Fibroblast of pulmonary artery (primary cell): ENCODE measurements around the gene ITPR1.
A peak's percentile ranks its signal among the peaks of the same experiment; 100 is the strongest.
"Not testable (repeated sequence)": the region's sequence is repeated elsewhere in the genome, so short reads cannot be mapped to it uniquely, and the experiment has no call there.

Source experiments
- DNase-seq: peaks from one replicate; pipeline ENCODE4 v3.0.0-alpha.2; 2010; ENCODE audit warnings: low read depth
- H3K4me3 ChIP-seq: replicated peaks from 2 replicates; pipeline ENCODE4 v1.5.1; 2011; ENCODE audit warnings: low read depth, mild to moderate bottlenecking, control low read depth, low read length, moderate library complexity
- CTCF ChIP-seq: IDR thresholded peaks from 2 replicates; pipeline ENCODE4 v1.5.1; 2011; ENCODE audit warnings: mild to moderate bottlenecking, control low read depth, low read length, inconsistent platforms; ENCODE audit errors: missing control alignments

Gene ITPR1

GRCh38 chr3:4584456-4585249 is 91.5 kb downstream of the ITPR1 start:
- peak; percentile 73 for DNase-seq
- peak; percentile 34 for TF ChIP-seq CTCF
- H3K4me3 ChIP-seq: peak overlapping the region; percentile 41

- no peak for TF ChIP-seq CTCF
Observed at GRCh38 chr3:4586381-4586780, 93.2 kb downstream of the ITPR1 start.

GRCh38 chr3:4587061-4587837 is 94.1 kb downstream of the ITPR1 start:
- peak; percentile 30 for DNase-seq
- no peak overlapping the region for H3K4me3 ChIP-seq
- no peak for TF ChIP-seq CTCF

More at GRCh38 chr3:4586381-4586780, 93.2 kb downstream of the ITPR1 start:
- DNase-seq: no peak
- no peak overlapping the region for H3K4me3 ChIP-seq

- H3K4me3 ChIP-seq: no peak overlapping the region
- no peak for DNase-seq
- TF ChIP-seq CTCF: no peak
Observed at GRCh38 chr3:4587838-4588105, 94.6 kb downstream of the ITPR1 start.

- DNase-seq: peak; percentile 37
- H3K4me3 ChIP-seq: no peak overlapping the region
- no peak for TF ChIP-seq CTCF
Observed at GRCh38 chr3:4588466-4588865, 95.3 kb downstream of the ITPR1 start.

GRCh38 chr3:4589475-4590097 is 96.4 kb downstream of the ITPR1 start:
- no peak overlapping the region for H3K4me3 ChIP-seq
- no peak for TF ChIP-seq CTCF
- no peak for DNase-seq

- DNase-seq, H3K4me3 ChIP-seq: not testable (repeated sequence)
Observed at GRCh38 chr3:4590849-4591248, 97.7 kb downstream of the ITPR1 start.
